GM12878 (cell line): ENCODE results near the gene SCG3. TPM values are rescaled to one million over a fixed set of nuclear protein-coding genes. Genes with fewer than 3 reads are reported as not detected.

Experiments
- ATAC-seq: fragments of 200-7000 bp; cut with Tn5 transposase; 3 replicates; pipeline ENCODE4 v1.9.1; 2020; ENCODE audit warnings: mild to moderate bottlenecking, moderate library complexity
- BruUV-seq: library from RNA; stranded (reverse); fragments of 400-500 nt; replicated peaks from 2 replicates; lab custom pipeline; 2021; lab: Mats Ljungman, UMichigan
- CTCF ChIA-PET: fragments of 300-600 bp; sonication (Branson Sonifier 250); formaldehyde crosslinking; extraction: SDS; loops from one replicate; lab custom pipeline; 2021; ENCODE audit warnings: inconsistent platforms; lab: Yijun Ruan, JAX
- POLR2A ChIA-PET: fragments of 350-600 bp; formaldehyde crosslinking; extraction: SDS; loops from one replicate; lab custom pipeline; 2021; ENCODE audit warnings: inconsistent platforms; lab: Charles Lee
- RAD21 ChIA-PET: fragments of 300-600 bp; sonication (Branson Sonifier 250); formaldehyde crosslinking; loops from one replicate; lab custom pipeline; 2023; ENCODE audit warnings: antibody characterized with exemption; ENCODE audit not compliant: unreplicated experiment; lab: Charles Lee
- SMC1A ChIA-PET: fragments of 300-600 bp; sonication (Branson Sonifier 250); formaldehyde crosslinking; loops from one replicate; lab custom pipeline; 2023; ENCODE audit not compliant: unreplicated experiment, uncharacterized antibody; lab: Charles Lee
- DNase-seq: peaks from one replicate; pipeline ENCODE4 v3.0.0-alpha.2; 2011; ENCODE audit warnings: low read depth, low spot score
- FAIRE-seq: peaks from 3 replicates; lab custom pipeline; 2011; peaks lifted over from hg19 to GRCh38; lab: Jason Lieb, UNC
- H2AFZ ChIP-seq: 2 replicates; pipeline ENCODE4 v1.6.0; 2011; ENCODE audit warnings: low read depth, low read length, control low read depth; ENCODE audit not compliant: control insufficient read depth
- H3K27ac ChIP-seq: 2 replicates; pipeline ENCODE4 v1.5.1; 2011; ENCODE audit warnings: control low read depth; ENCODE audit not compliant: control insufficient read depth, insufficient read depth
- H3K27me3 ChIP-seq, 2 experiments: replicated peaks in 1 of 2; 2 replicates each; pipeline versions ENCODE4 v1.6.0 to v1.6.1; 2011; ENCODE audit warnings: low read length in 1 of 2; ENCODE audit not compliant: control insufficient read depth in 2 of 2, insufficient read depth in 2 of 2
- H3K36me3 ChIP-seq, 2 experiments: 2 replicates each; pipeline ENCODE4 v1.5.1; 2011; ENCODE audit warnings: low read length in 1 of 2; ENCODE audit not compliant: control insufficient read depth in 2 of 2, insufficient read depth in 2 of 2
- H3K4me1 ChIP-seq: 2 replicates; pipeline ENCODE4 v1.6.1; 2011; ENCODE audit warnings: mild to moderate bottlenecking, low read length, moderate library complexity, mixed read lengths; ENCODE audit not compliant: control insufficient read depth, insufficient read depth
- H3K4me2 ChIP-seq: 2 replicates; pipeline ENCODE4 v1.6.0; 2011; ENCODE audit warnings: control low read depth; ENCODE audit not compliant: control insufficient read depth, insufficient read depth
- H3K4me3 ChIP-seq: fragments of 200-600 bp; sonication (generic); 2 replicates; pipeline ENCODE4 v1.5.1; 2016
- H3K79me2 ChIP-seq: 2 replicates; pipeline ENCODE4 v1.6.0; 2011; ENCODE audit warnings: low read length; ENCODE audit not compliant: control insufficient read depth, insufficient read depth
- H3K9ac ChIP-seq: 2 replicates; pipeline ENCODE4 v1.8.0; 2011; ENCODE audit warnings: low read length, control low read depth, mixed read lengths; ENCODE audit not compliant: control insufficient read depth, insufficient read depth
- H3K9me3 ChIP-seq: replicated peaks from 3 replicates; pipeline ENCODE4 v1.5.1; 2011; ENCODE audit warnings: mild to moderate bottlenecking, low read length; ENCODE audit not compliant: control insufficient read depth, insufficient read depth
- H4K20me1 ChIP-seq: 2 replicates; pipeline ENCODE4 v1.6.0; 2011; ENCODE audit not compliant: control insufficient read depth, insufficient read depth
- BCL11A ChIP-seq: IDR thresholded peaks from 2 replicates; pipeline ENCODE4 v1.6.1; 2011; ENCODE audit warnings: low read depth, low read length
- BMI1 ChIP-seq: fragments of 450-650 bp; IDR thresholded peaks from 2 replicates; pipeline ENCODE4 v1.6.1; 2016; ENCODE audit warnings: mild to moderate bottlenecking, moderate library complexity, borderline replicate concordance
- GATAD2B ChIP-seq: fragments of 450-650 bp; conservative IDR thresholded peaks from 2 replicates; pipeline ENCODE4 v1.6.1; 2017; ENCODE audit warnings: low read depth, mild to moderate bottlenecking, moderate library complexity
- HCFC1 ChIP-seq: fragments of 150-350 bp; IDR thresholded peaks from 2 replicates; pipeline ENCODE4 v1.6.1; 2014; ENCODE audit warnings: low read length
- HDAC6 ChIP-seq: fragments of 200-600 bp; sonication (generic); IDR thresholded peaks from one replicate; pipeline ENCODE4 v1.8.0; 2017; ENCODE audit warnings: antibody characterized with exemption; ENCODE audit not compliant: unreplicated experiment
- IRF4 ChIP-seq: IDR thresholded peaks from 2 replicates; pipeline ENCODE4 v1.6.1; 2011; ENCODE audit warnings: low read depth, low read length
- POLR2A ChIP-seq: IDR thresholded peaks from 2 replicates; pipeline ENCODE4 v1.6.1; 2011; ENCODE audit warnings: low read depth, mild to moderate bottlenecking, low read length
- RBBP5 ChIP-seq: fragments of 200-600 bp; sonication (generic); conservative IDR thresholded peaks from 2 replicates; pipeline ENCODE4 v1.6.1; 2016
- RCOR1 ChIP-seq: conservative IDR thresholded peaks from 2 replicates; pipeline ENCODE4 v1.6.1; 2012; ENCODE audit warnings: low read depth, low read length, improper control_type of control experiment
- SRF ChIP-seq, 2 experiments: IDR thresholded peaks; 2 replicates each; pipeline ENCODE4 v1.6.1; 2011; ENCODE audit warnings: low read depth in 2 of 2, low read length in 2 of 2, mild to moderate bottlenecking in 1 of 2, moderate library complexity in 1 of 2
- SUPT20H ChIP-seq: IDR thresholded peaks from 2 replicates; pipeline ENCODE4 v1.6.1; 2011; ENCODE audit warnings: low read depth, mild to moderate bottlenecking, low read length, moderate library complexity, borderline replicate concordance; ENCODE audit not compliant: control insufficient read depth
- SUZ12 ChIP-seq: fragments of 200-600 bp; sonication (generic); IDR thresholded peaks from one replicate; pipeline ENCODE4 v1.6.1; 2018; ENCODE audit warnings: antibody characterized with exemption, mild to moderate bottlenecking; ENCODE audit not compliant: unreplicated experiment
- ZNF207 ChIP-seq: fragments of 450-650 bp; IDR thresholded peaks from 2 replicates; pipeline ENCODE4 v1.6.1; 2014; ENCODE audit warnings: antibody characterized with exemption, mild to moderate bottlenecking, borderline replicate concordance
- ZNF24 ChIP-seq: fragments of 450-650 bp; IDR thresholded peaks from 2 replicates; pipeline ENCODE4 v1.6.1; 2017; ENCODE audit warnings: antibody characterized with exemption, mild to moderate bottlenecking
- ZZZ3 ChIP-seq: IDR thresholded peaks from 2 replicates; pipeline ENCODE4 v1.6.1; 2011; ENCODE audit warnings: low read depth; ENCODE audit not compliant: control insufficient read depth, insufficient read length
- WGBS: methylation state at CpG from one replicate; pipeline ENCODE4 v1.1.6; 2016; ENCODE audit warnings: low lambda C conversion rate; ENCODE audit not compliant: insufficient replicate concordance, insufficient coverage; ENCODE audit errors: missing lambda C conversion rate; 5-methylcytosine and 5-hydroxymethylcytosine counted together
- in situ Hi-C: fragments of 300-500 bp; cut with MboI; formaldehyde crosslinking; loops from 9 replicates; pipeline ENCODE4 v1.14.3; 2018; ENCODE audit warnings: mixed read lengths
- intact Hi-C: fragments of 100-400 bp; cut with micrococcal nuclease; formaldehyde crosslinking; loops from one replicate; pipeline ENCODE4 v1.14.2; 2022; ENCODE audit not compliant: unreplicated experiment
- polyA plus RNA-seq, 11 experiments: library from polyadenylated mRNA; depleted of rRNA in 4 of 11; unstranded in 6 of 11; stranded (reverse) in 5 of 11; fragments of >200 nt; fragmentation: Nextera tagmentation in 4 of 11; fragmentation: Illumina TruSeq in 1 of 11; extraction: Ambion mirVana in 4 of 11; extraction: Trizol in 1 of 11; gene quantifications; 1 replicate in 1 of 11; 2 replicates in 10 of 11; pipeline versions ENCODE4 v1.2.1 to v1.2.3, GENCODE V29; 2011 to 2016; ENCODE audit warnings: inconsistent platforms in 2 of 11, missing spikeins in 2 of 11, low read depth in 1 of 11
- total RNA-seq, 4 experiments: library from RNA; depleted of rRNA in 3 of 4; stranded (reverse); fragments of >200 nt in 3 of 4; fragmentation: Illumina TruSeq in 1 of 4; extraction: Trizol in 1 of 4; gene quantifications; 2 replicates each; pipeline versions ENCODE4 v1.2.1 to v1.2.3, GENCODE V29; 2013 to 2021
- TF ChIP-seq, protein P1 (sequence below): IDR thresholded peaks from 2 replicates; pipeline ENCODE4 v1.6.1; 2011; ENCODE audit warnings: low read depth, mild to moderate bottlenecking, low read length, moderate library complexity, borderline replicate concordance; ENCODE audit errors: extremely low read depth
- TF ChIP-seq, protein P2 (sequence below): IDR thresholded peaks from 2 replicates; pipeline ENCODE4 v1.6.1; 2012; ENCODE audit warnings: low read length, inconsistent platforms
- TF ChIP-seq, protein P3 (sequence below): fragments of 450-650 bp; formaldehyde crosslinking; IDR thresholded peaks from 2 replicates; pipeline ENCODE4 v1.4.0; 2020; ENCODE audit warnings: mild to moderate bottlenecking, moderate library complexity

Gene SCG3
- total and polyA plus RNA-seq, 10 of the 15 experiments (the other 5 are each of a cell fraction or from before 2014, with no cell fraction given): 0.03 to 0.15 (median 0.04) TPM; not detected in 7

DNA sequence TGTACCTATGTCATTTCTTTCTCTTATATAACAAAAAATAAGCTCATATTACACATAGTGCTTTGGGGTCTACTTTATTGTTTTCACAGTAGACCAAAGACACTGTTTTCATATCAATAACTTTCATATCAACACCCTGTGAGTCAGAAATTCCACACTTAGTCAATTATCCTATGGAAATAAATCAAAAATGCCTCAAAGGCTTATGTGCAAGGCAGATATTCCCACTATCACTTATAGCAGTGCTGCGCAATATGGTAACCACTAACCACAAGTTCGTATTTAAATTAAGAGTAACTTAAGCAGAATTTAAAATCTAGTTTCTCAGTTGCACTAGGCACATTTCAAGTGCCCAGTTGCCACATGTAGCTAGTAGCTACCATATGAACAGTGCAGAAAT lies 15.9 kb downstream of the SCG3 start (continued):
- TF ChIP-seq SRF (IDR thresholded peaks at IDR 0.05; ENCODE audit: low read depth in 2 of 2, low read length in 2 of 2): no peak
- TF ChIP-seq HCFC1: no peak
- TF ChIP-seq, all 136 proteins: peak for 0

DNA sequence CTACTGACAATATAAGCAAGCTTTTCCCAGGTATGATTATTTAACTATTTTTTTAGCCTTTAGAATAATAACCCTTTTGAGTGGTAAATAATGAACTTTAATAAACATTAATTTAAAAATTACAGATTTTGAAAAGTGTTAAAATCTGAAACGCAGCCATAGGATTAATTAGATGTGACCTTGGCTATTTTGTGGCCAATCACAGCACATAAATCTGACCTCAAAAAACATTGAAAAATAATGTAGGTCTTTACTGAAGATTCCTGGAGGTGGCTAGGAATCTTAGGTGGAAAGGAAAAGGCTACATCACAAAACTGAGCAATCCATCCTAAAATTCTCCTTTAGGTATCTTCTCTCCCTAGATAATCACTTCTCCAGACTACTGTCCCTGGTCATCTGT lies 18.1 kb downstream of the SCG3 start:
- FAIRE-seq (no peak), DNase-seq (no peak), ATAC-seq (no peak)
- H4K20me1 ChIP-seq: no peaks in the 10 kb centered on the region
- CTCF ChIA-PET: interaction anchor here (0.7 to 0.9 kb wide), 2 partner anchors 49 to 56 kb away, joined by 3 to 4 read pairs; no protein-coding TSS in a partner anchor
- SMC1A ChIA-PET: interaction anchor here (1.1 kb wide), 1 partner anchor 15 kb away, joined by 4 read pairs; no protein-coding TSS in a partner anchor
- TF ChIP-seq SUPT20H (no peak), BCL11A (no peak), SUZ12 (no peak), IRF4 (no peak), GATAD2B (no peak), RCOR1 (no peak), BMI1 (no peak), HDAC6 (no peak), ZNF207 (no peak), ZZZ3 (no peak), RBBP5 (no peak), POLR2A (no peak), ZNF24 (no peak)
- TF ChIP-seq, protein P1, sequence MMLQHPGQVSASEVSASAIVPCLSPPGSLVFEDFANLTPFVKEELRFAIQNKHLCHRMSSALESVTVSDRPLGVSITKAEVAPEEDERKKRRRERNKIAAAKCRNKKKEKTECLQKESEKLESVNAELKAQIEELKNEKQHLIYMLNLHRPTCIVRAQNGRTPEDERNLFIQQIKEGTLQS: no peak
- TF ChIP-seq, protein P2, sequence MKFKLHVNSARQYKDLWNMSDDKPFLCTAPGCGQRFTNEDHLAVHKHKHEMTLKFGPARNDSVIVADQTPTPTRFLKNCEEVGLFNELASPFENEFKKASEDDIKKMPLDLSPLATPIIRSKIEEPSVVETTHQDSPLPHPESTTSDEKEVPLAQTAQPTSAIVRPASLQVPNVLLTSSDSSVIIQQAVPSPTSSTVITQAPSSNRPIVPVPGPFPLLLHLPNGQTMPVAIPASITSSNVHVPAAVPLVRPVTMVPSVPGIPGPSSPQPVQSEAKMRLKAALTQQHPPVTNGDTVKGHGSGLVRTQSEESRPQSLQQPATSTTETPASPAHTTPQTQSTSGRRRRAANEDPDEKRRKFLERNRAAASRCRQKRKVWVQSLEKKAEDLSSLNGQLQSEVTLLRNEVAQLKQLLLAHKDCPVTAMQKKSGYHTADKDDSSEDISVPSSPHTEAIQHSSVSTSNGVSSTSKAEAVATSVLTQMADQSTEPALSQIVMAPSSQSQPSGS: no peak
- TF ChIP-seq, protein P3, sequence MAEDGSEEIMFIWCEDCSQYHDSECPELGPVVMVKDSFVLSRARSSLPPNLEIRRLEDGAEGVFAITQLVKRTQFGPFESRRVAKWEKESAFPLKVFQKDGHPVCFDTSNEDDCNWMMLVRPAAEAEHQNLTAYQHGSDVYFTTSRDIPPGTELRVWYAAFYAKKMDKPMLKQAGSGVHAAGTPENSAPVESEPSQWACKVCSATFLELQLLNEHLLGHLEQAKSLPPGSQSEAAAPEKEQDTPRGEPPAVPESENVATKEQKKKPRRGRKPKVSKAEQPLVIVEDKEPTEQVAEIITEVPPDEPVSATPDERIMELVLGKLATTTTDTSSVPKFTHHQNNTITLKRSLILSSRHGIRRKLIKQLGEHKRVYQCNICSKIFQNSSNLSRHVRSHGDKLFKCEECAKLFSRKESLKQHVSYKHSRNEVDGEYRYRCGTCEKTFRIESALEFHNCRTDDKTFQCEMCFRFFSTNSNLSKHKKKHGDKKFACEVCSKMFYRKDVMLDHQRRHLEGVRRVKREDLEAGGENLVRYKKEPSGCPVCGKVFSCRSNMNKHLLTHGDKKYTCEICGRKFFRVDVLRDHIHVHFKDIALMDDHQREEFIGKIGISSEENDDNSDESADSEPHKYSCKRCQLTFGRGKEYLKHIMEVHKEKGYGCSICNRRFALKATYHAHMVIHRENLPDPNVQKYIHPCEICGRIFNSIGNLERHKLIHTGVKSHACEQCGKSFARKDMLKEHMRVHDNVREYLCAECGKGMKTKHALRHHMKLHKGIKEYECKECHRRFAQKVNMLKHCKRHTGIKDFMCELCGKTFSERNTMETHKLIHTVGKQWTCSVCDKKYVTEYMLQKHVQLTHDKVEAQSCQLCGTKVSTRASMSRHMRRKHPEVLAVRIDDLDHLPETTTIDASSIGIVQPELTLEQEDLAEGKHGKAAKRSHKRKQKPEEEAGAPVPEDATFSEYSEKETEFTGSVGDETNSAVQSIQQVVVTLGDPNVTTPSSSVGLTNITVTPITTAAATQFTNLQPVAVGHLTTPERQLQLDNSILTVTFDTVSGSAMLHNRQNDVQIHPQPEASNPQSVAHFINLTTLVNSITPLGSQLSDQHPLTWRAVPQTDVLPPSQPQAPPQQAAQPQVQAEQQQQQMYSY (CRISPR knock-in tag): no peak
- no peak overlapping the region for H3K4me2 ChIP-seq
- no peaks in the 10 kb centered on the region for H3K79me2 ChIP-seq
- H3K9me3 ChIP-seq: no peaks in the 10 kb centered on the region; the same call in 2 of the 3 replicates
- POLR2A ChIA-PET: no interaction called here
- H3K36me3 ChIP-seq: no peaks in the 10 kb centered on the region
- no peak overlapping the region for H3K4me3 ChIP-seq
- BruUV-seq: no TSS peak
- RAD21 ChIA-PET: no interaction called here
- no peak overlapping the region for H3K27ac ChIP-seq
- in situ Hi-C loops: no loop called here
- H3K9ac ChIP-seq: no peak overlapping the region
- WGBS: 83% methylated on average over 1 of the region's 1 CpG
- intact Hi-C loops: no loop called here
- no peaks in the 10 kb centered on the region for H3K27me3 ChIP-seq
- no peaks in the 10 kb centered on the region for H3K4me1 ChIP-seq
- H2AFZ ChIP-seq: no peak overlapping the region
